ENCODE data around the gene MGA.

DNA sequence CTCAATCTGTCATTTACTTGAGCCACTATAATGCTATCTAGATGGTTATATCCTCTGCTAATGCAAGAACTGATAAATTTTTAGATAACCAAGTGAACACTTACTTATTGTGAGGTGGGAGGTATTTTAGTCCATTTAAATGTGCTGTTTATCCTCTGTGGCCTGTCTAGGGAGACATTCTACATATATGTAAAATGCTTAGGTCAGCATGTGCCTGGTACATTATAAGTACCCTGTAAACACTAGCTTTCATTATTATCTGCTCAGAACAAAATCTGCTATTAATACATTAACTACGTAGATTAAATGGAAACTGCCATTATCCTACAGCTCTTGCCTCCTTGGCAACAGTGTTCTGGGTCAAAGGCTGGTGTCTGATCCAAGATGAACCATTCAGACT, 72.3 kb downstream of the MGA start:
- TF ChIP-seq, protein P1, sequence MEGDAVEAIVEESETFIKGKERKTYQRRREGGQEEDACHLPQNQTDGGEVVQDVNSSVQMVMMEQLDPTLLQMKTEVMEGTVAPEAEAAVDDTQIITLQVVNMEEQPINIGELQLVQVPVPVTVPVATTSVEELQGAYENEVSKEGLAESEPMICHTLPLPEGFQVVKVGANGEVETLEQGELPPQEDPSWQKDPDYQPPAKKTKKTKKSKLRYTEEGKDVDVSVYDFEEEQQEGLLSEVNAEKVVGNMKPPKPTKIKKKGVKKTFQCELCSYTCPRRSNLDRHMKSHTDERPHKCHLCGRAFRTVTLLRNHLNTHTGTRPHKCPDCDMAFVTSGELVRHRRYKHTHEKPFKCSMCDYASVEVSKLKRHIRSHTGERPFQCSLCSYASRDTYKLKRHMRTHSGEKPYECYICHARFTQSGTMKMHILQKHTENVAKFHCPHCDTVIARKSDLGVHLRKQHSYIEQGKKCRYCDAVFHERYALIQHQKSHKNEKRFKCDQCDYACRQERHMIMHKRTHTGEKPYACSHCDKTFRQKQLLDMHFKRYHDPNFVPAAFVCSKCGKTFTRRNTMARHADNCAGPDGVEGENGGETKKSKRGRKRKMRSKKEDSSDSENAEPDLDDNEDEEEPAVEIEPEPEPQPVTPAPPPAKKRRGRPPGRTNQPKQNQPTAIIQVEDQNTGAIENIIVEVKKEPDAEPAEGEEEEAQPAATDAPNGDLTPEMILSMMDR (conservative IDR thresholded peaks at IDR 0.05) = no peak
- no peak for TF ChIP-seq EZH2 (IDR thresholded peaks at IDR 0.05; ENCODE audit: low read depth)
